Ovary (tissue), 9 donors: ENCODE measurements around the gene DHDH. TPM values are rescaled to one million over a fixed set of nuclear protein-coding genes. Genes with fewer than 3 reads are reported as not detected.
"Not testable (repeated sequence)": the region's sequence is repeated elsewhere in the genome, so short reads cannot be mapped to it uniquely, and the experiment has no call there.

Experiments
- DNase-seq, 5 donors: peaks; one replicate each; pipeline ENCODE4 v3.0.0-alpha.2; 2019 to 2020
- H3K27ac ChIP-seq, 2 donors: fragments of 200-600 bp; one replicate each; pipeline versions ENCODE4 v1.5.1 to v1.8.0; 2019 to 2022
- H3K27me3 ChIP-seq: fragments of 200-600 bp; one replicate; pipeline ENCODE4 v1.8.0; 2022
- H3K36me3 ChIP-seq: fragments of 200-600 bp; sonication (generic); one replicate; pipeline ENCODE4 v1.5.1; 2019
- H3K4me1 ChIP-seq: one replicate; pipeline ENCODE4 v1.8.1; 2013; ENCODE audit warnings: mild to moderate bottlenecking, moderate library complexity; ENCODE audit not compliant: insufficient read depth
- H3K4me3 ChIP-seq: fragments of 200-600 bp; sonication (generic); one replicate; pipeline ENCODE4 v1.5.1; 2017
- H3K9me3 ChIP-seq, 2 donors: fragments of 200-600 bp in 1 of 2; sonication (generic) in 1 of 2; one replicate each; pipeline versions ENCODE4 v1.5.1 to v1.8.1; 2013 to 2019; ENCODE audit warnings: mild to moderate bottlenecking in 1 of 2, moderate library complexity in 1 of 2
- CTCF ChIP-seq, 3 donors: fragments of 450-650 bp in 2 of 3; fragments of 200-600 bp in 1 of 3; IDR thresholded peaks; one replicate each; pipeline versions ENCODE4 v1.5.1 to v1.8.0; 2016 to 2022; ENCODE audit warnings: antibody characterized with exemption in 3 of 3, mild to moderate bottlenecking in 1 of 3
- EP300 ChIP-seq: sonication (generic); formaldehyde crosslinking; IDR thresholded peaks from one replicate; pipeline ENCODE4 v1.6.1; 2017; ENCODE audit warnings: antibody characterized with exemption
- POLR2A ChIP-seq: fragments of 450-650 bp; IDR thresholded peaks from one replicate; pipeline ENCODE4 v1.6.1; 2017; ENCODE audit warnings: antibody characterized with exemption, mild to moderate bottlenecking, moderate library complexity
- WGBS, 3 donors: extraction: QIAGEN DNeasy Blood & Tissue Kit in 1 of 3; methylation state at CpG; one replicate each; pipeline versions ENCODE4 v1.1.5 to v1.1.7; 2013 to 2017; 5-methylcytosine and 5-hydroxymethylcytosine counted together
- intact Hi-C, 4 donors: fragments of 100-400 bp; cut with DNase I; formaldehyde crosslinking; loops; one replicate each; pipeline versions ENCODE4 v1.11.0 to v1.15.1; 2022 to 2023
- polyA plus RNA-seq, 2 donors: library from polyadenylated mRNA; stranded (reverse); fragments of 200-250 nt in 1 of 2; fragments of 350-450 nt in 1 of 2; fragmentation: Illumina TruSeq in 1 of 2; extraction: RNeasy Lipid Tissue Mini Kit (QIAGEN cat#74804) in 1 of 2; gene quantifications; one replicate each; pipeline ENCODE4 v1.2.3, GENCODE V29; 2013 to 2014
- total RNA-seq, 7 donors: library from RNA; depleted of rRNA in 2 of 7; stranded (reverse); fragments of >200 nt in 2 of 7; fragmentation: NEBNext Ultra II Directional in 3 of 7; extraction: Animal tissue kit (Norgen Biotek cat#: 25700) in 3 of 7; gene quantifications; one replicate each; pipeline versions ENCODE4 v1.1.0 to v1.2.4, GENCODE V29; 2016 to 2023
- donor health status: DM: no; HTN: no; CAD: no; lungs with moderate emphysema.
- donor health status: DM: no; HTN: no; CAD: no.
- donor health status: Bipolar disorder and iron deficiency.
- donor health status: DM: yes; HTN: yes; CAD: no.
- donor health status: DM: no; HTN: no; CAD: no.
- donor health status: DM: yes; HTN: yes; CAD: no.

The DHDH gene
- total and polyA plus RNA-seq, 9 donors = 0.28 to 0.78 (median 0.67) TPM; not detected in 4

- H3K4me3 ChIP-seq = no peak overlapping the region
- 10 to 18% (median 16%) methylated on average over 10 of the region's 10 CpGs for WGBS, 3 donors
- no peaks in the 10 kb centered on the region for H3K9me3 ChIP-seq
- peak in 2 of 5 donors; percentile 39 to 52 for DNase-seq
- no peaks in the 10 kb centered on the region for H3K4me1 ChIP-seq
- TF ChIP-seq EP300 = no peak
- H3K36me3 ChIP-seq = no peaks in the 10 kb centered on the region
- intact Hi-C loops = no loop called here
- H3K27me3 ChIP-seq = no peaks in the 10 kb centered on the region
- H3K27ac ChIP-seq = no peak overlapping the region
Observed at GRCh38 chr19:48926909-48927308, 6.6 kb upstream of the DHDH start.

- H3K9me3 ChIP-seq, H3K4me3 ChIP-seq, H3K36me3 ChIP-seq, H3K27me3 ChIP-seq, intact Hi-C loops, DNase-seq, H3K27ac ChIP-seq, H3K4me1 ChIP-seq: not testable (repeated sequence)
- WGBS, 3 donors = 80 to 89% (median 85%) methylated on average over 17 of the region's 17 CpGs
Observed at GRCh38 chr19:48927692-48928091, 5.8 kb upstream of the DHDH start.

GRCh38 chr19:48928164-48929025 lies 5.1 kb upstream of the DHDH start:
- no peaks in the 10 kb centered on the region for H3K4me1 ChIP-seq
- H3K27ac ChIP-seq = no peak overlapping the region
- H3K4me3 ChIP-seq = no peak overlapping the region
- H3K27me3 ChIP-seq = no peaks in the 10 kb centered on the region
- intact Hi-C loops = no loop called here
- H3K36me3 ChIP-seq = no peaks in the 10 kb centered on the region
- 70 to 72% (median 70%) methylated on average over 15 of the region's 15 CpGs for WGBS, 3 donors
- TF ChIP-seq CTCF (IDR thresholded peaks at IDR 0.05) (no peak), POLR2A (no peak), EP300 (no peak)
- DNase-seq = no peak
- H3K9me3 ChIP-seq = no peaks in the 10 kb centered on the region

GRCh38 chr19:48934837-48935236 lies 1.3 kb downstream of the DHDH start:
- Histone ChIP-seq H3K4me1 (no peaks in the 10 kb centered on the region), H3K36me3 (no peaks in the 10 kb centered on the region), H3K27ac (no peak overlapping the region), H3K4me3 (no peak overlapping the region), H3K27me3 (no peaks in the 10 kb centered on the region), H3K9me3 (no peaks in the 10 kb centered on the region)
- DNase-seq = no peak
- intact Hi-C loops = no loop called here
- TF ChIP-seq EP300 (no peak), CTCF (IDR thresholded peaks at IDR 0.05) (no peak), POLR2A (no peak)
- WGBS, 3 donors = 77 to 82% (median 82%) methylated on average over 19 of the region's 19 CpGs

- H3K4me3 ChIP-seq = no peak overlapping the region
- WGBS, 3 donors = 91 to 94% (median 93%) methylated on average over 25 of the region's 25 CpGs
- DNase-seq = no peak
- no peaks in the 10 kb centered on the region for H3K36me3 ChIP-seq
- H3K4me1 ChIP-seq = no peaks in the 10 kb centered on the region
- H3K9me3 ChIP-seq = no peaks in the 10 kb centered on the region
- TF ChIP-seq CTCF (IDR thresholded peaks at IDR 0.05) (no peak), POLR2A (no peak), EP300 (no peak)
- intact Hi-C loops = no loop called here
- no peaks in the 10 kb centered on the region for H3K27me3 ChIP-seq
- no peak overlapping the region for H3K27ac ChIP-seq
Observed at GRCh38 chr19:48935864-48936263, 2.4 kb downstream of the DHDH start.
